HG03159 (cell line): ENCODE results near the gene QKI.

Experiments used
- ATAC-seq: cut with Tn5 transposase; IDR thresholded peaks from one replicate; pipeline ENCODE4 v1.9.1; 2021; ENCODE audit warnings: mild to moderate bottlenecking, moderate library complexity; ENCODE audit not compliant: unreplicated experiment

QKI gene

GRCh38 chr6:163390770-163391169, 23.7 kb upstream of the QKI start:
- no peak for ATAC-seq

- ATAC-seq, result no peak
Observed at GRCh38 chr6:163391985-163392384, 22.5 kb upstream of the QKI start.

GRCh38 chr6:163392533-163392932, 22.0 kb upstream of the QKI start:
- no peak for ATAC-seq

- ATAC-seq, result no peak
Observed at GRCh38 chr6:163393923-163394322, 20.6 kb upstream of the QKI start.

- no peak for ATAC-seq
Observed at GRCh38 chr6:163394659-163395058, 19.9 kb upstream of the QKI start.

GRCh38 chr6:163395122-163395830, 19.2 kb upstream of the QKI start:
- ATAC-seq, result no peak

GRCh38 chr6:163395831-163396185, 18.7 kb upstream of the QKI start:
- no peak for ATAC-seq

- ATAC-seq, result no peak
Observed at GRCh38 chr6:163397326-163397725, 17.2 kb upstream of the QKI start.

GRCh38 chr6:163398115-163398514, 16.4 kb upstream of the QKI start:
- ATAC-seq, result no peak

- ATAC-seq, result no peak
Observed at GRCh38 chr6:163398815-163399214, 15.7 kb upstream of the QKI start.

- ATAC-seq, result no peak
Observed at GRCh38 chr6:163400509-163400908, 14.0 kb upstream of the QKI start.

GRCh38 chr6:163401039-163401885, 13.3 kb upstream of the QKI start:
- ATAC-seq, result no peak

GRCh38 chr6:163402616-163403015, 11.9 kb upstream of the QKI start:
- no peak for ATAC-seq

- ATAC-seq, result no peak
Observed at GRCh38 chr6:163404825-163405265, 9.7 kb upstream of the QKI start.

GRCh38 chr6:163405412-163406309, 8.9 kb upstream of the QKI start:
- peak; percentile 71 for ATAC-seq

- ATAC-seq, result no peak
Observed at GRCh38 chr6:163406366-163406765, 8.2 kb upstream of the QKI start.

GRCh38 chr6:163406830-163407229, 7.7 kb upstream of the QKI start:
- ATAC-seq, result no peak

- ATAC-seq, result no peak
Observed at GRCh38 chr6:163408352-163408991, 6.0 kb upstream of the QKI start.

GRCh38 chr6:163409712-163410111, 4.8 kb upstream of the QKI start:
- ATAC-seq, result no peak

GRCh38 chr6:163412341-163412740, 2.2 kb upstream of the QKI start:
- ATAC-seq, result no peak

- no peak for ATAC-seq
Observed at GRCh38 chr6:163412801-163413344, 1.6 kb upstream of the QKI start.
